BLaER1 treated with 17β-estradiol and CSF1 and Interleukin-3, amounts not matched to agents 10 nM and 100 nM (cell line): ENCODE measurements around the gene DUOX2.

ENCODE experiments used
- H3K27ac ChIP-seq, 11 experiments: shearing (Covaris generic); formaldehyde crosslinking; 2 replicates each; pipeline ENCODE4 v1.8.1; 2022
- H3K27me3 ChIP-seq, 11 experiments: shearing (Covaris generic); formaldehyde crosslinking; 2 replicates each; pipeline ENCODE4 v1.8.1; 2022
- H3K36me3 ChIP-seq, 11 experiments: shearing (Covaris generic); formaldehyde crosslinking; 2 replicates each; pipeline ENCODE4 v1.8.1; 2022
- H3K4me1 ChIP-seq, 10 experiments: shearing (Covaris generic); formaldehyde crosslinking; 2 replicates each; pipeline ENCODE4 v1.8.1; 2022
- H3K4me2 ChIP-seq, 11 experiments: shearing (Covaris generic); formaldehyde crosslinking; 2 replicates each; pipeline ENCODE4 v1.8.1; 2022
- H3K4me3 ChIP-seq, 10 experiments: shearing (Covaris generic); formaldehyde crosslinking; 2 replicates each; pipeline ENCODE4 v1.8.1; 2022
- H3K9ac ChIP-seq, 11 experiments: shearing (Covaris generic); formaldehyde crosslinking; 2 replicates each; pipeline ENCODE4 v1.8.1; 2022
- H3K9me3 ChIP-seq, 11 experiments: shearing (Covaris generic); formaldehyde crosslinking; replicated peaks in 1 of 11; 2 replicates each; pipeline ENCODE4 v1.8.1; 2022
- H4K20me1 ChIP-seq, 11 experiments: shearing (Covaris generic); formaldehyde crosslinking; 2 replicates each; pipeline ENCODE4 v1.8.1; 2022
- Cebpa-rat ChIP-seq, 11 experiments: shearing (Covaris generic); IDR thresholded peaks; 2 replicates each; pipeline ENCODE4 v1.8.1; 2022

Gene DUOX2

GRCh38 chr15:45118131-45118588 is 4.2 kb upstream of the DUOX2 start:
- H4K20me1 ChIP-seq, result 0 out of 22 replicates have a peak, but pooled peaks cover 0 to 7% (median 0%) of the 10 kb centered on the region in 11 experiments
- H3K27ac ChIP-seq, result no peak overlapping the region
- H3K4me2 ChIP-seq, result peak overlapping the region in 9 of 11 experiments; percentile 5 to 51 (median 39); a peak in 9 of 22 replicates
- peaks cover 0 to 18% (median 7%) of the 10 kb centered on the region in 10 experiments; a peak in 9 of 20 replicates for H3K4me1 ChIP-seq
- peaks cover 48 to 49% (median 48%) of the 10 kb centered on the region in 11 experiments for H3K27me3 ChIP-seq
- no peaks in the 10 kb centered on the region for H3K36me3 ChIP-seq
- peaks cover 5 to 17% (median 11%) of the 10 kb centered on the region in 11 experiments; a peak in 21 of 22 replicates for H3K9me3 ChIP-seq
- no peak for TF ChIP-seq Cebpa-rat (IDR thresholded peaks at IDR 0.05)
- H3K9ac ChIP-seq, result no peak overlapping the region
- no peak overlapping the region for H3K4me3 ChIP-seq

DNA sequence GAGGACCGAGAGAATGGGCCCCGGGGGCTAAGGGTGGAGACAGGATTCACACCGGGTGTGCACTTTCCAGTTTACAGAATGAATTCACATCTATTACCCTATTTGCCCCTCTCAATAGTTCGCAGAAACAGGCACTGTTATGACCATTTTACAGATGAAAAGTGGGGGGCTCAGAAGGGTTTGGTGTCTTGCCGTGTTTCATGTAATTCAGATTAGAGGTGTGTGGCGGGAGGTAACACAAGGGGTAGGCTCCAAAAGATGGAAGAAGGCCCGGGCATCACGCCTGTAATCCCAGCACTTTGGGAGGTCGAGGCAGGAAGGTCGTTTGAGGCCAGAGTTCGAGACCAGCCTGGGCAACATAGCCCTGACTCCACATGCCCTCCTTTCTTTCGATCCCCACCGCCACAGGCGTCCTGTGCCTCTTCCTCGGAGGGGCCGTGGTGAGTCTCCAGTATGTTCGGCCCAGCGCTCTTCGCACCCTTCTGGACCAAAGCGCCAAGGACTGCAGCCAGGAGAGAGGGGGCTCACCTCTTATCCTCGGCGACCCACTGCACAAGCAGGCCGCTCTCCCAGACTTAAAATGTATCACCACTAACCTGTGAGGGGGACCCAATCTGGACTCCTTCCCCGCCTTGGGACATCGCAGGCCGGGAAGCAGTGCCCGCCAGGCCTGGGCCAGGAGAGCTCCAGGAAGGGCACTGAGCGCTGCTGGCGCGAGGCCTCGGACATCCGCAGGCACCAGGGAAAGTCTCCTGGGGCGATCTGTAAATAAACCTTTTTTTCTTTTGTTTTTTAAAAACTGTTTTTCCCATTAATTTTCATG is 3.5 kb upstream of the DUOX2 start:
- Histone ChIP-seq H3K27ac (no peak overlapping the region), H3K4me2 (peak overlapping the region in 9 of 11 experiments; percentile 5 to 51 (median 39); a peak in 9 of 22 replicates), H3K9me3 (peaks cover 12 to 24% (median 17%) of the 10 kb centered on the region in 11 experiments), H3K27me3 (peaks cover 54 to 56% (median 55%) of the 10 kb centered on the region in 11 experiments), H3K36me3 (0 out of 22 replicates have a peak, but pooled peaks cover 0 to 2% (median 0%) of the 10 kb centered on the region in 11 experiments), H4K20me1 (0 out of 22 replicates have a peak, but pooled peaks cover 0 to 7% (median 0%) of the 10 kb centered on the region in 11 experiments), H3K9ac (no peak overlapping the region), H3K4me1 (peaks cover 0 to 17% (median 7%) of the 10 kb centered on the region in 10 experiments; a peak in 9 of 20 replicates), H3K4me3 (no peak overlapping the region)
- TF ChIP-seq Cebpa-rat (IDR thresholded peaks at IDR 0.05), result no peak

DNA sequence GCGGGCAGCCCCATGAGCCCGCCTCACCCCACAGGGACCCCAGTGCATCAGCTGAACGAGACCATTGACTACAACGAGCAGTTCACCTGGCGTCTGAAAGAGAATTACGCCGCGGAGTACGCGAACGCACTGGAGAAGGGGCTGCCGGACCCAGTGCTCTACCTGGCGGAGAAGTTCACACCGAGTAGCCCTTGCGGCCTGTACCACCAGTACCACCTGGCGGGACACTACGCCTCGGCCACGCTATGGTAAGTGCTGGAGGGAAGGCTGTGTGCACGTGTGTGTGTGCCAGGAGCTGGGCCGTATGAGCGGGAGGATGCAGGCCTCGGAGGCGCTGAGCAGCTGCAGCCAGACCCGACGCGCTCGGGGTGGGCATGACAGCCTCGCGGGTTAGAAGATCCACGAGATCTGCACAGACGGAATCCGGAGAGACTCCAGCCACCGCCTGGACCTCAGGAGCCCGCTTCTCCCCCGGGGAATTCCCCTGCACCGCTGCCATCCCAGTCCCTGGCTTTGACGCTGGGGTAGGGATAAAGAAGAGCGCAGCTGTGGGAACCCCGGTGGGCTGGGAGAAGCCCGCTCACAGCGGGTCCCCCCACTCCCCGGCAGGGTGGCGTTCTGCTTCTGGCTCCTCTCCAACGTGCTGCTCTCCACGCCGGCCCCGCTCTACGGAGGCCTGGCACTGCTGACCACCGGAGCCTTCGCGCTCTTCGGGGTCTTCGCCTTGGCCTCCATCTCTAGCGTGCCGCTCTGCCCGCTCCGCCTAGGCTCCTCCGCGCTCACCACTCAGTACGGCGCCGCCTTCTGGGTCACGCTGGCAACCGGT is 2.7 kb upstream of the DUOX2 start:
- no peak overlapping the region for H3K27ac ChIP-seq
- 0 out of 22 replicates have a peak, but pooled peaks cover 0 to 7% (median 0%) of the 10 kb centered on the region in 11 experiments for H4K20me1 ChIP-seq
- H3K9me3 ChIP-seq, result peaks cover 20 to 32% (median 25%) of the 10 kb centered on the region in 11 experiments
- H3K4me2 ChIP-seq, result no peak overlapping the region
- peaks cover 0 to 9% (median 4%) of the 10 kb centered on the region in 10 experiments; a peak in 9 of 20 replicates for H3K4me1 ChIP-seq
- H3K9ac ChIP-seq, result no peak overlapping the region
- no peak for TF ChIP-seq Cebpa-rat (IDR thresholded peaks at IDR 0.05)
- H3K36me3 ChIP-seq, result 0 out of 22 replicates have a peak, but pooled peaks cover 0 to 2% (median 0%) of the 10 kb centered on the region in 11 experiments
- no peak overlapping the region for H3K4me3 ChIP-seq
- peaks cover 62 to 64% (median 63%) of the 10 kb centered on the region in 11 experiments for H3K27me3 ChIP-seq

DNA sequence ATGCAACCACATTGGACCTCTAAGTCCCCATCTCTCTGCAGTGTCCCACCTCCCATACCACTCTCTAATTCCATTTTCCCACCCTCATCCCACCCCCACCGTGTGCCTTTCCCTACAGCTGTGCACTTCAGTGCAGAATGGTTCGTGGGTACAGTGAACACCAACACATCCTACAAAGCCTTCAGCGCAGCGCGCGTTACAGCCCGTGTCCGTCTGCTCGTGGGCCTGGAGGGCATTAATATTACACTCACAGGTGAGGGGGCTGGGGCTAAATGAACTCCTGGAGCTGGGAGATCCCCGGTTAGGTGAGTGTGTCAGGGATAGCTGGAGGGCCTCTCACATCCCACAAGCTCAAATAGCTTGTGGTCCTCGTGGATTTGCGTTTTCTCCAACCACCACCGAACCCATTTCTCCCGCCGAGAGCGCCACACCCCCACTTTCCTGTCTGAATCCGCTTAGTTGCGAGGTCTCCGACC is 2.1 kb upstream of the DUOX2 start:
- H3K4me3 ChIP-seq, result no peak overlapping the region
- no peak for TF ChIP-seq Cebpa-rat (IDR thresholded peaks at IDR 0.05)
- H4K20me1 ChIP-seq, result 0 out of 22 replicates have a peak, but pooled peaks cover 0 to 7% (median 0%) of the 10 kb centered on the region in 11 experiments
- H3K27ac ChIP-seq, result no peak overlapping the region
- H3K4me2 ChIP-seq, result no peak overlapping the region
- H3K9ac ChIP-seq, result no peak overlapping the region
- H3K27me3 ChIP-seq, result peaks cover 64 to 69% (median 67%) of the 10 kb centered on the region in 11 experiments
- H3K36me3 ChIP-seq, result 0 out of 22 replicates have a peak, but pooled peaks cover 0 to 2% (median 0%) of the 10 kb centered on the region in 11 experiments
- H3K4me1 ChIP-seq, result peaks cover 0 to 5% (median 0%) of the 10 kb centered on the region in 10 experiments; a peak in 4 of 20 replicates
- peaks cover 25 to 37% (median 31%) of the 10 kb centered on the region in 11 experiments for H3K9me3 ChIP-seq

- Histone ChIP-seq H3K27me3 (peaks cover 64 to 69% (median 67%) of the 10 kb centered on the region in 11 experiments), H3K9me3 (peaks cover 25 to 40% (median 31%) of the 10 kb centered on the region in 11 experiments), H3K36me3 (0 out of 22 replicates have a peak, but pooled peaks cover 0 to 2% (median 0%) of the 10 kb centered on the region in 11 experiments), H3K4me1 (peaks cover 0 to 5% (median 0%) of the 10 kb centered on the region in 10 experiments; a peak in 1 of 20 replicates), H3K27ac (no peak overlapping the region), H3K4me2 (no peak overlapping the region), H4K20me1 (0 out of 22 replicates have a peak, but pooled peaks cover 0 to 7% (median 0%) of the 10 kb centered on the region in 11 experiments), H3K4me3 (no peak overlapping the region), H3K9ac (no peak overlapping the region)
- no peak for TF ChIP-seq Cebpa-rat (IDR thresholded peaks at IDR 0.05)
These were observed 1.4 kb upstream of the DUOX2 start for GRCh38 chr15:45115312-45115820.

DNA sequence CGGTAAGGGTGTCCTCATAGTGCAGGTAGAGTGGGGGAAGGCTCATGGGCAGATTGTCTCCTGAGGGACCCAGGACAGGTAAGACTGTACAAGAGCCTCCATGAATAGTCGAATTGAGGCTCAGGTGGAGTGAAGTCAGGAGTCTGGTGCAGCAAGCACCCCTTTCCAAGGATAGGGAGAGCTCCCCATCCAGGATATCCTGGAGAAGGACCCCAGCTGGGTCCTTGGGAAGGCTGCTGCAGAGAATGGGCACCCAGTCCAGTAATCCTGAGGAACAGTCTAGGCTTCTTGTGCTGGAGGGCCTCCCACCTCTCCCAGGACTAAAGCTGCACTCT is 746 bp upstream of the DUOX2 start:
- H3K36me3 ChIP-seq, result 0 out of 22 replicates have a peak, but pooled peaks cover 0 to 2% (median 0%) of the 10 kb centered on the region in 11 experiments
- H3K4me1 ChIP-seq, result peaks cover 0 to 9% (median 2%) of the 10 kb centered on the region in 10 experiments; a peak in 7 of 20 replicates
- H3K27me3 ChIP-seq, result peaks cover 64 to 69% (median 67%) of the 10 kb centered on the region in 11 experiments
- 0 out of 22 replicates have a peak, but pooled peaks cover 0 to 7% (median 0%) of the 10 kb centered on the region in 11 experiments for H4K20me1 ChIP-seq
- H3K4me3 ChIP-seq, result no peak overlapping the region
- H3K4me2 ChIP-seq, result no peak overlapping the region
- peaks cover 25 to 44% (median 31%) of the 10 kb centered on the region in 11 experiments for H3K9me3 ChIP-seq
- H3K27ac ChIP-seq, result no peak overlapping the region
- no peak overlapping the region for H3K9ac ChIP-seq
- no peak for TF ChIP-seq Cebpa-rat (IDR thresholded peaks at IDR 0.05)

DNA sequence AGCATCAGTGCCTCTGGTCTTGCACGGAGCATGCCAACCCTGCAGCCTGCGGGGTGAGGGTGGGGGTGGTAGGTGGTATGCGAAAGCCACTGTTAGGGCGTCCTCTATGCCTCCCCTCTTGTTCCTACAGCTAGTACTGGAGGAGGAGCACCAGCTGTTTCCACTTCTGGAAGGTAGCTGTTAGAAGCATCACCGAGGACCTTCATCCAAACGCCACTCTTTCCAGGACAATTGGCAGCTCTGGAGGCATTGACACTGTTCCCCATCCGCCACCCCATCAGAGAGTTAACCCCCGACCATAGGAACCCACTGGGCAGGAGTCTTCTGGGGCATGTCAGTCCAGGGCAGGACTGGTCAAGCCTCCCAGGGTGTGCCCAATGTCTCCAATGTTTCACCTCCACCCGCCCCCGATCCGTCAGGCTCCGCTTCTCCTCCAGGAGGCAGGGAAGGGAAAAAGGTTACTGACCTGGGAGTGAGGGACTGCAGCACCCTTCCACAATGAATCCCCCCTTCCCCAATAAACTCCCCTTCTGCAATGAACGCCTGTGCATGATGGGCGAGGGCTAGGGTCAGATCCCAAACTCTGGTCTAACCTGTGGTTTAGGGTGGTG is 487 bp downstream of the DUOX2 start:
- peaks cover 64 to 69% (median 67%) of the 10 kb centered on the region in 11 experiments for H3K27me3 ChIP-seq
- H3K4me3 ChIP-seq, result no peak overlapping the region
- no peak for TF ChIP-seq Cebpa-rat (IDR thresholded peaks at IDR 0.05)

More for the DNA sequence above, 487 bp downstream of the DUOX2 start:
- Histone ChIP-seq H3K9ac (no peak overlapping the region), H3K4me1 (peaks cover 0 to 12% (median 2%) of the 10 kb centered on the region in 10 experiments; a peak in 7 of 20 replicates), H3K9me3 (peaks cover 25 to 44% (median 31%) of the 10 kb centered on the region in 11 experiments), H4K20me1 (0 out of 22 replicates have a peak, but pooled peaks cover 0 to 7% (median 0%) of the 10 kb centered on the region in 11 experiments), H3K36me3 (0 out of 22 replicates have a peak, but pooled peaks cover 0 to 2% (median 0%) of the 10 kb centered on the region in 11 experiments), H3K27ac (no peak overlapping the region), H3K4me2 (no peak overlapping the region)
